Neural cell (in vitro differentiated cells): Measurements from ENCODE around the gene FBXO10. TPM values are rescaled to one million over a fixed set of nuclear protein-coding genes. Genes with fewer than 3 reads are reported as not detected.

Experiments used
- H2AFZ ChIP-seq: fragments of 200-600, 300-800 bp; sonication (generic), shearing (Covaris generic); 2 replicates; pipeline ENCODE4 v1.6.0; 2014; ENCODE audit warnings: low read depth, mild to moderate bottlenecking, antibody characterized with exemption, low read length, moderate library complexity
- H3F3A ChIP-seq: fragments of 200-600 bp; shearing (Covaris generic); 2 replicates; pipeline ENCODE4 v1.6.1; 2016; ENCODE audit warnings: mild to moderate bottlenecking, moderate library complexity, mixed read lengths, antibody characterized with exemption, low read length; ENCODE audit not compliant: insufficient read depth, poor library complexity, severe bottlenecking
- H3K27ac ChIP-seq: fragments of 200-600, 300-800 bp; sonication (generic), shearing (Covaris generic); 2 replicates; pipeline ENCODE4 v1.5.1; 2014; ENCODE audit warnings: mild to moderate bottlenecking, low read length, moderate library complexity
- H3K27me3 ChIP-seq: fragments of 300-800, 200-600 bp; sonication (generic), shearing (Covaris generic); 2 replicates; pipeline ENCODE4 v1.6.0; 2014; ENCODE audit warnings: mild to moderate bottlenecking, low read depth, low read length, moderate library complexity; ENCODE audit not compliant: insufficient read depth
- H3K36me3 ChIP-seq: fragments of 300-800, 200-600 bp; sonication (generic), shearing (Covaris generic); 2 replicates; pipeline ENCODE4 v1.5.1; 2014; ENCODE audit warnings: mild to moderate bottlenecking, antibody characterized with exemption, low read length, moderate library complexity; ENCODE audit not compliant: insufficient read depth
- H3K4me2 ChIP-seq: fragments of 300-800, 200-600 bp; sonication (generic), shearing (Covaris generic); 2 replicates; pipeline ENCODE4 v1.6.0; 2014; ENCODE audit warnings: mild to moderate bottlenecking, low read length
- H3K4me3 ChIP-seq: fragments of 300-800, 200-600 bp; sonication (generic), shearing (Covaris generic); 2 replicates; pipeline ENCODE4 v1.5.1; 2014; ENCODE audit warnings: mild to moderate bottlenecking, low read length, moderate library complexity
- H3K79me2 ChIP-seq: fragments of 200-600 bp; shearing (Covaris generic); replicated peaks from 2 replicates; pipeline ENCODE4 v1.6.0; 2014; ENCODE audit warnings: mild to moderate bottlenecking, low read length, moderate library complexity; ENCODE audit not compliant: insufficient read depth
- H3K9ac ChIP-seq: fragments of 300-800, 200-600 bp; sonication (generic), shearing (Covaris generic); 2 replicates; pipeline ENCODE4 v1.6.1; 2016; ENCODE audit warnings: mild to moderate bottlenecking, low read length, mixed read lengths
- H3K9me2 ChIP-seq: fragments of 200-600 bp; shearing (Covaris generic); 2 replicates; pipeline ENCODE4 v1.6.1; 2016; ENCODE audit warnings: mild to moderate bottlenecking, low read length, mixed read lengths; ENCODE audit not compliant: insufficient read depth
- H3K9me3 ChIP-seq: fragments of 200-600, 300-800 bp; sonication (generic), shearing (Covaris generic); 2 replicates; pipeline ENCODE4 v1.6.1; 2016; ENCODE audit warnings: mild to moderate bottlenecking, mixed run types, low read length, moderate library complexity, mixed read lengths
- H4K20me1 ChIP-seq: fragments of 200-600 bp; shearing (Covaris generic); 2 replicates; pipeline ENCODE4 v1.6.1; 2016; ENCODE audit warnings: mild to moderate bottlenecking, mixed run types; ENCODE audit not compliant: insufficient read depth
- EP300 ChIP-seq: fragments of 450-650 bp; conservative IDR thresholded peaks from 2 replicates; pipeline ENCODE4 v1.6.1; 2014; ENCODE audit warnings: antibody characterized with exemption, mild to moderate bottlenecking, moderate library complexity; ENCODE audit not compliant: poor library complexity, severe bottlenecking
- EZH2 ChIP-seq: fragments of 200-600, 300-800 bp; shearing (Covaris generic), sonication (generic); IDR thresholded peaks from 2 replicates; pipeline ENCODE4 v1.6.1; 2014; ENCODE audit warnings: antibody characterized with exemption, low read length, borderline replicate concordance, mild to moderate bottlenecking; ENCODE audit not compliant: insufficient read depth, poor library complexity, severe bottlenecking
- MXI1 ChIP-seq: fragments of 450-650 bp; conservative IDR thresholded peaks from 2 replicates; pipeline ENCODE4 v1.6.1; 2014; ENCODE audit warnings: antibody characterized with exemption, mild to moderate bottlenecking; ENCODE audit not compliant: poor library complexity, severe bottlenecking
- POLR2AphosphoS5 ChIP-seq: IDR thresholded peaks from 2 replicates; pipeline ENCODE4 v1.6.1; 2012
- RAD21 ChIP-seq: fragments of 450-650 bp; conservative IDR thresholded peaks from 2 replicates; pipeline ENCODE4 v1.6.1; 2014; ENCODE audit warnings: antibody characterized with exemption, mild to moderate bottlenecking, moderate library complexity
- SMC3 ChIP-seq: fragments of 450-650 bp; conservative IDR thresholded peaks from 2 replicates; pipeline ENCODE4 v1.6.1; 2014; ENCODE audit warnings: antibody characterized with exemption, mild to moderate bottlenecking, moderate library complexity; ENCODE audit not compliant: poor library complexity
- TAF1 ChIP-seq: IDR thresholded peaks from 2 replicates; pipeline ENCODE4 v1.6.1; 2012; ENCODE audit warnings: low read depth
- polyA plus RNA-seq: library from polyadenylated mRNA; depleted of rRNA; stranded (reverse); fragments of >200 nt; gene quantifications from 2 replicates; pipeline ENCODE4 v1.2.3, GENCODE V29; 2014
- TF ChIP-seq, protein P1 (sequence below): fragments of 450-650 bp; IDR thresholded peaks from 2 replicates; pipeline ENCODE4 v1.5.1; 2014; ENCODE audit warnings: antibody characterized with exemption, mild to moderate bottlenecking, moderate library complexity; ENCODE audit not compliant: poor library complexity, severe bottlenecking
- TF ChIP-seq, protein P2 (sequence below): IDR thresholded peaks from 2 replicates; pipeline ENCODE4 v1.6.1; 2012; ENCODE audit warnings: borderline replicate concordance

FBXO10 gene
- polyA plus RNA-seq, 1 donor from 2014 or later, result 16.0 TPM

DNA sequence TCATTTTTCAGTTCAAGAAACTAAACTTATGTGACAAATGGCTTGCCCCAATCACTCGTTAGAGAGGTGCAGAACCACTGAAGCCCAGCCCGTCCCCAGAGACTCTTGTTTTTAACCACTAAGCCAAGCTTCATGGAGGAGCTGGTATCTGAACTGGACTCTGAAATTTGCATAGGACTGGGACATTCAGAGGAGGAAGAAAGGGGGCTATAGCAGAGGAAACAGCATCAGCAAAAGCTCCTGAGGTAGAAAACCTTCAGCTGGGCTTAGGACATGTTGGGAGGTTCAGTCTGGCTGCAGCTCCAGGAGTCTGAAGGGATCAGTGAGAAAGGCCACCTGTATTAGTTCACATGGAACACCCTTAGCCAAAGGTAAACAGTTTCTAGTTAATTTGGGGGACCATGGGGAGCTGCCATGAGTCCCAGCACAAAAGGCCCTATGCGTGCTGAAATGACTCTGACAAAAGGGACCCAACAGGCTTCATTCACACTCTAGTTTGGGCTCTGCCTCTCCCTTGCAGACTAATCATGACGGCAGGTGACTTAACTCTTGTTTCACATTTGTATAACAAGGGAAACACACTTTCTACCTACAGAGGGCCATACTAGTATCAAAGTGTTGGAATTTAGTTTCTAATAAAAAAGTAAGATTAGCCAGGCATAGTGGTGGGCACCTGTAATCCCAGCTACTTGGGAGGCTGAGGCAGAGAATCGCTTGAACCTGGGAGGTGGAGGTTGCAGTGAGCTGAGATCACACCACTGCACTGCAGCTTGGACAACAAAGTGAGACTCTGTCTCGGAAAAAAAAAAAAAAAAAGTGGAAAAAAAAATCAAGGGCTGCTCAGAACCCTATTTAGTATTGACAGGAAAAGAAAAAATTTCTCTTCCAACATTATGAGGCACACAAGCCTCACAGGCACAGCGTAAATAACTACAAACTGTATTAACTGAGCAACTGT is 10.2 kb downstream of the FBXO10 start:
- Histone ChIP-seq H3F3A (no peaks in the 10 kb centered on the region), H3K4me2 (no peak overlapping the region), H3K79me2 (peaks cover 20% of the 10 kb centered on the region), H3K36me3 (no peaks in the 10 kb centered on the region), H4K20me1 (no peaks in the 10 kb centered on the region), H3K9me2 (no peaks in the 10 kb centered on the region), H2AFZ (no peak overlapping the region), H3K4me3 (no peak overlapping the region), H3K9me3 (peaks cover 2% of the 10 kb centered on the region), H3K27ac (no peak overlapping the region), H3K27me3 (no peaks in the 10 kb centered on the region), H3K9ac (no peak overlapping the region)
- TF ChIP-seq RAD21, result no peak
- no peak for TF ChIP-seq EP300
- no peak for TF ChIP-seq POLR2AphosphoS5
- TF ChIP-seq MXI1, result no peak
- TF ChIP-seq, protein P1, sequence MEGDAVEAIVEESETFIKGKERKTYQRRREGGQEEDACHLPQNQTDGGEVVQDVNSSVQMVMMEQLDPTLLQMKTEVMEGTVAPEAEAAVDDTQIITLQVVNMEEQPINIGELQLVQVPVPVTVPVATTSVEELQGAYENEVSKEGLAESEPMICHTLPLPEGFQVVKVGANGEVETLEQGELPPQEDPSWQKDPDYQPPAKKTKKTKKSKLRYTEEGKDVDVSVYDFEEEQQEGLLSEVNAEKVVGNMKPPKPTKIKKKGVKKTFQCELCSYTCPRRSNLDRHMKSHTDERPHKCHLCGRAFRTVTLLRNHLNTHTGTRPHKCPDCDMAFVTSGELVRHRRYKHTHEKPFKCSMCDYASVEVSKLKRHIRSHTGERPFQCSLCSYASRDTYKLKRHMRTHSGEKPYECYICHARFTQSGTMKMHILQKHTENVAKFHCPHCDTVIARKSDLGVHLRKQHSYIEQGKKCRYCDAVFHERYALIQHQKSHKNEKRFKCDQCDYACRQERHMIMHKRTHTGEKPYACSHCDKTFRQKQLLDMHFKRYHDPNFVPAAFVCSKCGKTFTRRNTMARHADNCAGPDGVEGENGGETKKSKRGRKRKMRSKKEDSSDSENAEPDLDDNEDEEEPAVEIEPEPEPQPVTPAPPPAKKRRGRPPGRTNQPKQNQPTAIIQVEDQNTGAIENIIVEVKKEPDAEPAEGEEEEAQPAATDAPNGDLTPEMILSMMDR, result no peak
- TF ChIP-seq, protein P2, sequence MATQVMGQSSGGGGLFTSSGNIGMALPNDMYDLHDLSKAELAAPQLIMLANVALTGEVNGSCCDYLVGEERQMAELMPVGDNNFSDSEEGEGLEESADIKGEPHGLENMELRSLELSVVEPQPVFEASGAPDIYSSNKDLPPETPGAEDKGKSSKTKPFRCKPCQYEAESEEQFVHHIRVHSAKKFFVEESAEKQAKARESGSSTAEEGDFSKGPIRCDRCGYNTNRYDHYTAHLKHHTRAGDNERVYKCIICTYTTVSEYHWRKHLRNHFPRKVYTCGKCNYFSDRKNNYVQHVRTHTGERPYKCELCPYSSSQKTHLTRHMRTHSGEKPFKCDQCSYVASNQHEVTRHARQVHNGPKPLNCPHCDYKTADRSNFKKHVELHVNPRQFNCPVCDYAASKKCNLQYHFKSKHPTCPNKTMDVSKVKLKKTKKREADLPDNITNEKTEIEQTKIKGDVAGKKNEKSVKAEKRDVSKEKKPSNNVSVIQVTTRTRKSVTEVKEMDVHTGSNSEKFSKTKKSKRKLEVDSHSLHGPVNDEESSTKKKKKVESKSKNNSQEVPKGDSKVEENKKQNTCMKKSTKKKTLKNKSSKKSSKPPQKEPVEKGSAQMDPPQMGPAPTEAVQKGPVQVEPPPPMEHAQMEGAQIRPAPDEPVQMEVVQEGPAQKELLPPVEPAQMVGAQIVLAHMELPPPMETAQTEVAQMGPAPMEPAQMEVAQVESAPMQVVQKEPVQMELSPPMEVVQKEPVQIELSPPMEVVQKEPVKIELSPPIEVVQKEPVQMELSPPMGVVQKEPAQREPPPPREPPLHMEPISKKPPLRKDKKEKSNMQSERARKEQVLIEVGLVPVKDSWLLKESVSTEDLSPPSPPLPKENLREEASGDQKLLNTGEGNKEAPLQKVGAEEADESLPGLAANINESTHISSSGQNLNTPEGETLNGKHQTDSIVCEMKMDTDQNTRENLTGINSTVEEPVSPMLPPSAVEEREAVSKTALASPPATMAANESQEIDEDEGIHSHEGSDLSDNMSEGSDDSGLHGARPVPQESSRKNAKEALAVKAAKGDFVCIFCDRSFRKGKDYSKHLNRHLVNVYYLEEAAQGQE, result no peak
- TF ChIP-seq SMC3, result no peak
- no peak for TF ChIP-seq EZH2
- no peak for TF ChIP-seq TAF1

DNA sequence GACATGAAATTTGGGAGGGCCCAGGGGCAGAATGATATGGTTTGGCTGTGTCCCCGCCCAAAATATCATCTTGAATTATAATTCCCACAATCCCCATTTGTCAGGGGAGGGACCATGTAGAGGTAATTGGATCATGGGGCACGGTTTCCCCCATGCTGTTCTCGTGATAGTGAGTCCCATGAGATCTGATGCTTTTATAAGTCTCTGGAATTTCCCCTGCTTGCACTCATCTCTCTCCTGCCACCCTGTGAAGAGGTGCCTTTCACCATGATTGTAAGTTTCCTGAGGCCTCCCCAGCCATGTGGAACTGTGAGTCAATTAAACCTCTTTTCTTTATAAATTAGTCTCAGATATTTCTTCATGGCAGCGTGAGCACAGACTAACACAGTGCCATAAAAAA is 11.3 kb downstream of the FBXO10 start:
- Histone ChIP-seq H3K9me3 (peaks cover 2% of the 10 kb centered on the region), H3K79me2 (peaks cover 12% of the 10 kb centered on the region), H3K4me2 (no peak overlapping the region), H3K27ac (no peak overlapping the region), H3K36me3 (no peaks in the 10 kb centered on the region), H4K20me1 (no peaks in the 10 kb centered on the region), H3K9me2 (no peaks in the 10 kb centered on the region), H2AFZ (no peak overlapping the region), H3K27me3 (no peaks in the 10 kb centered on the region), H3K9ac (no peak overlapping the region), H3K4me3 (no peak overlapping the region), H3F3A (no peaks in the 10 kb centered on the region)
- no peak for TF ChIP-seq RAD21
- TF ChIP-seq MXI1, result no peak
- TF ChIP-seq, protein P2, result no peak
- no peak for TF ChIP-seq EZH2
- TF ChIP-seq TAF1, result no peak
